HG03039 (cell line): Measurements from ENCODE around the gene CARD8.
"Not testable (repeated sequence)": the region's sequence is repeated elsewhere in the genome, so short reads cannot be mapped to it uniquely, and the experiment has no call there.

ENCODE experiments used
- ATAC-seq: cut with Tn5 transposase; IDR thresholded peaks from one replicate; pipeline ENCODE4 v1.9.1; 2021; ENCODE audit warnings: mild to moderate bottlenecking, moderate library complexity; ENCODE audit not compliant: unreplicated experiment

CARD8 gene

GRCh38 chr19:48269617-48270026 is 13.9 kb upstream of the CARD8 start:
- ATAC-seq = not testable (repeated sequence)

GRCh38 chr19:48265326-48265725 is 9.6 kb upstream of the CARD8 start:
- ATAC-seq = not testable (repeated sequence)

- ATAC-seq = not testable (repeated sequence)
These were observed 4.6 kb upstream of the CARD8 start for GRCh38 chr19:48260359-48260714.

GRCh38 chr19:48258992-48259391 is 3.3 kb upstream of the CARD8 start:
- ATAC-seq = not testable (repeated sequence)

GRCh38 chr19:48258350-48258749 is 2.6 kb upstream of the CARD8 start:
- no peak for ATAC-seq

- ATAC-seq = no peak
These were observed 1.2 kb downstream of the CARD8 start for GRCh38 chr19:48254529-48254970.

- no peak for ATAC-seq
These were observed 1.7 kb downstream of the CARD8 start for GRCh38 chr19:48253999-48254398.

GRCh38 chr19:48252609-48253008 is 3.1 kb downstream of the CARD8 start:
- ATAC-seq = no peak

- no peak for ATAC-seq
These were observed 5.3 kb downstream of the CARD8 start for GRCh38 chr19:48250290-48251025.

GRCh38 chr19:48249502-48250014 is 6.2 kb downstream of the CARD8 start:
- peak; percentile 67 for ATAC-seq

GRCh38 chr19:48248081-48248833 is 7.5 kb downstream of the CARD8 start:
- ATAC-seq = no peak

GRCh38 chr19:48247212-48247611 is 8.5 kb downstream of the CARD8 start:
- ATAC-seq = no peak

- ATAC-seq = no peak
These were observed 9.6 kb downstream of the CARD8 start for GRCh38 chr19:48246101-48246500.

- ATAC-seq = no peak
These were observed 11.4 kb downstream of the CARD8 start for GRCh38 chr19:48244281-48244680.

- ATAC-seq = not testable (repeated sequence)
These were observed 13.9 kb downstream of the CARD8 start for GRCh38 chr19:48241771-48242170.

- no peak for ATAC-seq
These were observed 16.1 kb downstream of the CARD8 start for GRCh38 chr19:48239582-48240141.

GRCh38 chr19:48239120-48239519 is 16.6 kb downstream of the CARD8 start:
- ATAC-seq = no peak

GRCh38 chr19:48237057-48237456 is 18.7 kb downstream of the CARD8 start:
- no peak for ATAC-seq

- ATAC-seq = no peak
These were observed 25.1 kb downstream of the CARD8 start for GRCh38 chr19:48230555-48231129.

- ATAC-seq = no peak
These were observed 34.1 kb downstream of the CARD8 start for GRCh38 chr19:48221628-48222027.

GRCh38 chr19:48220784-48221183 is 34.9 kb downstream of the CARD8 start:
- not testable (repeated sequence) for ATAC-seq
